NCI-H187 treated with DMSO at 0.1 percent for 48 hours (cell line): ENCODE results near the gene SLC15A2.
"Not testable (repeated sequence)": the region's sequence is repeated elsewhere in the genome, so short reads cannot be mapped to it uniquely, and the experiment has no call there.

Experiments
- DNase-seq: peaks from one replicate; lab custom pipeline; 2025; lab: John Stamatoyannopoulos, UW

The SLC15A2 gene, protein sequence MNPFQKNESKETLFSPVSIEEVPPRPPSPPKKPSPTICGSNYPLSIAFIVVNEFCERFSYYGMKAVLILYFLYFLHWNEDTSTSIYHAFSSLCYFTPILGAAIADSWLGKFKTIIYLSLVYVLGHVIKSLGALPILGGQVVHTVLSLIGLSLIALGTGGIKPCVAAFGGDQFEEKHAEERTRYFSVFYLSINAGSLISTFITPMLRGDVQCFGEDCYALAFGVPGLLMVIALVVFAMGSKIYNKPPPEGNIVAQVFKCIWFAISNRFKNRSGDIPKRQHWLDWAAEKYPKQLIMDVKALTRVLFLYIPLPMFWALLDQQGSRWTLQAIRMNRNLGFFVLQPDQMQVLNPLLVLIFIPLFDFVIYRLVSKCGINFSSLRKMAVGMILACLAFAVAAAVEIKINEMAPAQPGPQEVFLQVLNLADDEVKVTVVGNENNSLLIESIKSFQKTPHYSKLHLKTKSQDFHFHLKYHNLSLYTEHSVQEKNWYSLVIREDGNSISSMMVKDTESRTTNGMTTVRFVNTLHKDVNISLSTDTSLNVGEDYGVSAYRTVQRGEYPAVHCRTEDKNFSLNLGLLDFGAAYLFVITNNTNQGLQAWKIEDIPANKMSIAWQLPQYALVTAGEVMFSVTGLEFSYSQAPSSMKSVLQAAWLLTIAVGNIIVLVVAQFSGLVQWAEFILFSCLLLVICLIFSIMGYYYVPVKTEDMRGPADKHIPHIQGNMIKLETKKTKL

DNA sequence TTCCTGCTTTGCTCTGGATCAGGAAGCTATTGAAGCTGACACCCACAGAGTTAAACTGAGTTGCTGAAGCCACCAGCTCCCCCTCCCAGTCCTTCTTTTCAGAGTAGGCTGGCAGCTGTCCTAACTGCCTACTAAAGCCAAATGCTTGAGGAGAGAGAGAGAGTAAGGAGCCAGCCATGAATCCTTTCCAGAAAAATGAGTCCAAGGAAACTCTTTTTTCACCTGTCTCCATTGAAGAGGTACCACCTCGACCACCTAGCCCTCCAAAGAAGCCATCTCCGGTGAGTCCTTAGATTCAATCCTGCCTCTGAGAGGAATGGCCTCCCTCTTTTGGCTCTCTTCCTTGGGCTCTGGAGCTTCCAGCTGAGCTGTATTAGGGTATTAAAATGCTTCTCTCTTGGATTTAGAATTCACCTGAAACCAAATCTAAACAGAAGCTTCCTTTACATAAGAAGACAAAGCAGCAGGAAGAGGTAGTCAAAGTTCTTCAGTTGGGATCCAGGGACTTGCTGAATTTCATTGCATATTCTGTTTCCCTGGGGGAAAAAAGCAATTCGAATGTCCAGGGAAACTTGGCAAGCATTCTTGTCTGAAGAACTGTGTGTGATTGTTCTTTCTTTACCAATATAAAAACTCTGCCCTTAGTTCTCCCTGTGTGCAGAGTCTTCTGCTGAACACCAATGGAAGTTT is at the start of gene SLC15A2:
Gene SLC15A2 (plus strand): TSS at position 101 of the 690 bp plus-strand sequence. CDS start 76 bp downstream, at position 177.
- no peak for DNase-seq

DNA sequence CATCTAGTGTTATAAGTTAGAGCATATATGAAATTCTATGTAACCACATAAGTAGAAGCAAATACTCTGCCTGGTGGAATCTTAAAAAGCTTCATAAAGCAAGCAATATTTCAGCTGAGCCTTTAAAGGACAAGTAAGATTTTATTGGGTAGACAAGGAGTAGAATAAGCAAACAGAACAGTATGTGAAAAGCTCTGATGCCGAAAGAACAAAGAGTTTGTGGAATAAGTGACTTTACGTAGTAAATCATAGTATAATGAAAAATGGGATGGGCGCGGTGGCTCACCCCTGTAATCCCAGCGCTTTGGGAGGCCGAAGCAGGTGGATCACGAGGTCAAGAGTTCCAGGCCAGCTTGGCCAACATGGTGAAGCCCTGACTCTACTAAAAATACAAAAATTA is 49.3 kb upstream of the SLC15A2 start:
- DNase-seq, result no peak

DNA sequence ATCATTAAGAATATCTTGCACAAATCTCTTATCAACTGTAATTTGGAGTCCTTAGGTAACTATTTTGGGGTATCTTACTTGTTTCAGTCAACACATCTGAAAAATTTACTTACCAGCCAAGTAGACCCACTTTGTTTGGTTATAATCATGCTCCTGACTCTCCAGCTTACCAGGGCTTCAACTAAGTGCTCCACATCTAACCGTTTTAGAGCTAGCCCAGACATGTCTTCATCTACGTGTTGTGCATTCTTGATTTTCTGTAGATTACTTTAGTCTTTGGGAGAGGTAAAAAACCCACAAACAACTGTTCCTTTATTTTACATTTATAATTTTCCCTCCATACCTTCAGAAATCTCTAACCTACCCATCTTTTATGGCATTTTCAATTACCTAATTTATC is 41.9 kb upstream of the SLC15A2 start:
- no peak for DNase-seq

DNA sequence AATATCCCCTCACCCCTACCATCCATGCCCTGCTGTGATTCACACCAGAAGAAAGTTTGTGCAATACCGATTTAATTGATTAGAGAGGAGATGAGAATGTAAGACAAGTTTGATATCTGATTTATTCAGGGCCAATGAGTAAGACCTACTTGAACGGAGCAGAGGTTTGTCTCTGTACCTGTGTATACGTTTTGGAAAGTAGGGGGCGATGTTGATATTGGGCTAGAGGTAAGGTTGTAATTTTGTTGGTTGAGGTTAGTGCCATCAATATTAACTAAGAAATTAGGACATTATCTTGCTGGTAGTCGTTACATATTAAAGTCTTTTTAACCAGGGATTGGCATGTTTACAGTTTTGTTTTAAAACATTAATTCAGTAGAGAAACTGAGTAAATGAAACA is 38.6 kb upstream of the SLC15A2 start:
- no peak for DNase-seq

DNA sequence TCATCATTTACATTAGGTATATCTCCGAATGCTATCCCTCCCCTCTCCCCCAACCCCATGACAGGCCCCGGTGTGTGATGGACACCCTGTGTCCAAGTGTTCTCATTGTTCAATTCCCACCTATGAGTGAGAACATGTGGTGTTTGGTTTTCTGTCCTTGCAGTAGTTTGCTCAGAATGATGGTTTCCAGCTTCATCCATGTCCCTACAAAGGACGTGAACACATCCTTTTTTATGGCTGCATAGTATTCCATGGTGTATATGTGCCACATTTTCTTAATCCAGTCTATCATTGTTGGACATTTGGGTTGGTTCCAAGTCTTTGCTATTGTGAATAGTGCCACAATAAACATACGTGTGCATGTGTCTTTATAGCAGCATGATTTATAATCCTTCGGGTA is 36.4 kb upstream of the SLC15A2 start:
- DNase-seq, result not testable (repeated sequence)

DNA sequence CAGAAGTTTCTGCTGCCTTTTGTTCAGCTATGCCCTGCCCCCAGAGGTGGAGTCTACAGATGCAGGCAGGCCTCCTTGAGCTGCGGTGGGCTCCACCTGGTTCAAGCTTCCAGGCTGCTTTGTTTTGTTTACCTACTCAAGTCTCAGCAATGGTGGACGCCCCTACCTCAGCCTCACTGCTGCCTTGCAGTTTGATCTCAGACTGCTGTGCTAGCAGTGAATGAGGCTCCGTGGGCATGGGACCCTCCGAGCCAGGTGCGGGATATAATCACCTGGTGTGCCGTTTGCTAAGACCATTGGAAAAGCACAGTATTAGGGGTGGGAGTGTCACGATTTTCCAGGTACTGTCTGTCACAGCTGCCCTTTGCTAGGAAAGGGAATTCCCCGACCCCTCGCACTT is 31.0 kb upstream of the SLC15A2 start:
- not testable (repeated sequence) for DNase-seq

DNA sequence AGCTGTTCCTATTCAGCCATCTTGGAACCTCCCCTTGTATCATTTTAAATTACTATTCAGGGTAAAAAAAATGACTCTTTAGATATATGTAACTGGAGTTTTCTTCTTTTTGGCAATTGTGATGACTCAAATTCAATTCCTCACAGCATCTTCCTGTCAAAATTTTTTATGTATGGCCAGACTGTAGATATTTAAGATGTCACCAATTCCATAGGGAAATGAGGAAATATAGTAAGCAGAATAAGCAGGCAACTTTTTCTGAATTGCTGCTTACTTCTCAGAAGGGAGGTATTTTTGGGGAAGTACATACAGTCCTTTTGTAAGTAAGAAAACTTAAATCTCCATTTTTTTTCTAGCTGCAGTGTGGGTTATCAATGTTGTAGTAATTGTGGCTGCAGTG is 30.4 kb upstream of the SLC15A2 start:
- DNase-seq, result no peak

DNA sequence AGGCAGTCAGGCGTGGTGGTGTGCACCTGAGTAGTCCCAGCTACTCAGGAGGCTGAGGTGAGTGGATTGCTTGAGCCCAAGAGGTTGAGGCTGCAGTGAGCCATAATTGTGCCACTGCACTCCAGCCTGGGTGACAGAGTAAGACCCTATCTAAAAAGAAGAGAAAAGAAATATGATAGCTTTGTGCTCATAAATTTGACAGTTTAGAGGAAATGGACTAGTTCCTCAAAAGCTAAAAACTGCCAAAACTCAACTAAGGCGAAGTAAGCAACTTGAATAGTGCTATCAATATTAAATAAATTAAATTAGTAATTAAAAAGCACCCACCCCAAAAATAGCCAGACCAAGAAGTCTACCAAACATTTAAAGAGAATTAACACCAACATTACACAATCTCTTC is 24.5 kb upstream of the SLC15A2 start:
- no peak for DNase-seq

DNA sequence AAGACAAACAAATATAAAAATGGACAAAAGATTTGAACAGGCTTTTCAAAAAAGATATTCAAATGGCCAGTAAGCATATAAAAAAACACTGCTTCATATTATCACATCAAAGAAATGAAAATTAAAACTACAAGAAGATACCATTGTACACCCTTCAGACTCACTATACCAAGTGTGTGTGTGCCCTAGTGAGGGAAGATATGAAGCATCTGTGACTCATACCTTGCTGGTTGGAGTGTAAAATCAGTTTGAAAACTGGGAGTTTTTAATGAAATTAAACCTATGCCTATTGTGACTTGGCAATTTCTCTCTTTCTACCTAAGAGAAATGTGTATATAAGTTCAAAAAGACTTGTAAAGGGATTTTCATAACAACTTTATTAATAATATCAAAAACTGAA is 23.5 kb upstream of the SLC15A2 start:
- no peak for DNase-seq

DNA sequence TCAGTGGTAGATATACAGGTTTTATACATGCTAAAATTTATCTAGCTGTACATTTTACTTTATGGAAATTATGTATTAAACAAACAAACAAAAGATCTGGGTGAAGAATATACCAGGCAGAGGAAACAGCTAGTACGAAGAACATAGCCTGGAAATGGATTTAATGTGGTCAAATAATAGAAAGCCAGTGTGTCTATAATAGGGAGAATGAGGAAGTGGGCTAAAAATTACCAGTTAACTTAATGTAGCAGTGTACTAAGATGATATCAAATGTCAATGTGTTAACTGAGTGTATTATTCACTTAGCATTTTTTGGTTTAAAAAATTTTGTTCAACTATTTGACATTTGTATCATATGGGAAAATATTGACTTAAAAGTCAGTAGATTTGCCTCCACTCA is 22.8 kb upstream of the SLC15A2 start:
- no peak for DNase-seq

DNA sequence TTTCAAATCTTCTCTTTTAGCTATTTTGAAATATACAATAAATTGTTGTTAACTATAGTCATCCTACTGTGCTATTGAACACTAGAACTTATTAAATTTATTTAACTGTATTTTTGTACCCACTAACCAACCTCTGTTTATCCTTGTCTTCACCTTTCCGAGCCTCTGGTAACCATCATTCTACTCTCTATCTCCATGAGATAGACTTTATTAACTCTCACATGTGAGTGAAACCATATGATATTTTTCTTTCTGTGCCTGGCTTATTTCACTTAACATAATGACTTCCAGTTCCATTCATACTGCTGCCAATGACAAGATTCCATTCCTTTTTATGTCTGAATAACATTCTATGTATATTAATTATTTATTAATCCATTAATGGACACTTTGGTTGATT is 15.8 kb upstream of the SLC15A2 start:
- no peak for DNase-seq

DNA sequence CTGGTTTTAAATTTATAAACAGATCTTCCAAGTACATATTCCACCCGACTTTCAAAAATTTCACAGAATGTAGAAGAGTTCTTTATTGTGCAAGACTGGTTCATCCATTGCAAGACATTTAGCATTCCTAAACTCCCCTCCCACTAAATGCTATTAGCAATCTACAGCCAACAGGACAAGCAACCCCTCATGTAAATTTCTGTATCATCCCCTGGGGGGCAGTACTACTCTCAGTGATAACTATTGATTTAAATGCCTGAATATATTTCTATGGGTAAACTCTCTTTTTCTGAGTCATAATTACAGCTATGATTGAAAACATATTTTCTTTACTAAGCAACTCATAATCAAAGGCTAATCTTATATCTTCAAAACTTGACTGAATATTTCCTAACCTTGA is 10.7 kb upstream of the SLC15A2 start:
- no peak for DNase-seq

DNA sequence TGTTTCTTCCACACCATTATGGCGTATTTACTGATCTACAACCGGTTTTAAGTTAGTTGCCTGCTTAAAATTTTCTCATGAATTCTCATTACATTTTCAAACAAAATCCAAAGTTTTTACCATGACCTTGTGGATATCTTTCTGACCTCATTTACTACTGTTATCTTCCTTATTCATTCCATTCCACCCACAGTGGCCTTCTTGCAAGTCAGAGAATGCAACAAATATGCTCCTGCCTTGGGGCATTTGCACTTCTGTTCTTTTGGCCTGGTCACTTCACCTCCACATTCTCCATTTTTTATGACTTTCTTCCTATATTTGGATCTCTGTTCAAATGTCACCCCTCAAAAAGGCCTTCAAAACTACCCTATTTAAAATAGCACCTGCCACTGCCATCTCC is 8.8 kb upstream of the SLC15A2 start:
- no peak for DNase-seq

DNA sequence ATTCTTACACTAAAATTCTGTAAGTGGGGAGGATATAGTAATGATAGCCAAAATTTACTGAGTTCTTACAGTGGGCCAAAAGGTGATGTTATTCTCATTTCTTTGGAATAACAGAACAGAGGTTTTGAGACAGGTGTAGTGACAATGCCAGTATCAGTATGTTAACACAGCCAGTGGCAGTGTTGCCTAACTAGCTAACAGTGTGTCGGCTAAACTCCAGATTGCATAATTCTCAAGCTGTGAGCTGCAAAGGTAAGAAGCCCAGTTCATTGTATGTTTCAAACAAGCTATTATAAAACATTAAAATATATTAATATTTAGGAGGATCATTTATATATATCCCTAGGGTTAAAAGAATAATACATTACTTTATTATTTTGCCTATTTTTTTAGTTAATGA is 920 bp downstream of the SLC15A2 start:
- no peak for DNase-seq

DNA sequence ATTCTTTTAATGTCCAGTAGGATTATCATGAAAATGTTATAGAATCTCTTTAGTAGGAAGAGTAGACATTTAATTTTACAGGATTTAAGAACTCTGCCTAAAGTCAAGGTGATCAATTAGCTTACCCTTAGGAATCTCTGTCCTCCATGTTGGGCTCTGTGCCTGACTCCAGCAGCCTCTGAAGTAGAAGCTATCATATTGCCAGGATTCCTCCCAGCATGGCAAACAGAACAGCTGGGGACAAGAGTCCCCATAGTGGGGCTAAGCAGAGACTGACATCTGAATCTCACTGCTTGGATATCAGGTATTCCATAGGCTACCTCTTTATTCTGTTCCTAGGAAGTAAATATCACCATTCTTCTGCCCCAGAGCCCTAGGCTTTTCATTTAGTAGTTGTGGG is 1.5 kb downstream of the SLC15A2 start:
- DNase-seq, result no peak

DNA sequence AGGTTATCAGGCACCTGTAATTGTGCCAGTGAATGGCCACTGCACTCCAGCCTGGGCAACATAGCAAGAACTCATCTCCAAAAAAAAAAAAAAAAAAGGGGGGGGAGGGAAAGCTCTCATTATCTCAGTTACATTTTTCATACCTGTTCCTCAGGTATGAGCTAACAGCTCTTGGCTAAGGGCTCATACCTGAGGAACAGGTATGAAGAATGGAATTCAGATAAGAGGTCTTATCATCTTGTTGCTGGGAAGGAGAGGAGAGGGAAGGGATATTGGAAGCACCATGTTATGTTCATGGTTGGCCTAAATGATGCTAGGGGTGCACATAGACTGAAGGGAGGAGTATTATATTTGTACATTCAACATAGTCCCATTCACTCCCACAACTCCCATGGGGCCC is 2.6 kb downstream of the SLC15A2 start:
- DNase-seq, result no peak

DNA sequence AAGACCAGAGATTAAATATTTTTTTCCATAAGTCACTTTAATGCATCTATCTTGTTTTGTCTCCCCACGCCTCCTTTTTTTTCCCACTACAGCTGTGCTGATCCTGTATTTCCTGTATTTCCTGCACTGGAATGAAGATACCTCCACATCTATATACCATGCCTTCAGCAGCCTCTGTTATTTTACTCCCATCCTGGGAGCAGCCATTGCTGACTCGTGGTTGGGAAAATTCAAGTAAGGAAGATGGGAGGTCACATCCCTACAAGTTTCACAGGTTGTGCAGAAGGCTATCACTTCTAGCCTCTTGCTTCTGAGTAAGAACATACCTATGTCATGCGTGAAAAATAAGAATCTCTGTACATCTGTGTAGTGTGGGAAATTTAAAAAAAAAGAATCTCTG is 3.1 kb downstream of the SLC15A2 start:
- DNase-seq, result no peak

DNA sequence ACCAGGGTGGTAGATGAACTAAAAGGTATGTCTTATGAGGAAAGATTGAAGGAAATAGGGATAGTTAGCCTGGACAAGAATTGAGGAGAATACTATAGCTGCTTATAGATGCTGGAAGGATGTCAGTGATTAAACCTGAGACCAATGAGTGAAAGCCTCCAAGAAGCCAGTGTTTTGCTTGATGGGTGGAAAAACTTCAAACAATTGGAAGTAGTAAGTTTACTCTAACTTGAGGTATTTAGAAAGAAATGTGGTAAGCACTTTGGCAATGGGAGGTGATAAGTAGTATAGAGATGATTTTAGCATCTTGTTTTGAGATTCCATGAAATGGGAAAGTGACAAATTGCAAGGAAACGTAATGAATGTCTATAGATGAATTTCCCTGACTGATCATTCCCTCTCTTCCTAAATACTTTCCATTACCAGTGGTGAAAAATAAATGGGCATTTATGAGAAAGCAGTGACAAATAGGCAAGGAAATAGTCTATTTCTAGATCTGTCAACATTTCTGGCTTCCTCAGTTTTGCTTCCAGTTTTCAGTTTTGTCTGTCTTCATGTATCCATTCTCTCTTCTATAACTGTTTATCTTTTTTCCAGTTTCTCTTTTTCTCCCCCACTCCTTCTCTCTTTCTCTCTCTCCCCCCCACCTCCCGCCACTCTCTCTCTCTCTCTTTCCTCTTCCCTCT is 19.2 kb downstream of the SLC15A2 start:
- no peak for DNase-seq

DNA sequence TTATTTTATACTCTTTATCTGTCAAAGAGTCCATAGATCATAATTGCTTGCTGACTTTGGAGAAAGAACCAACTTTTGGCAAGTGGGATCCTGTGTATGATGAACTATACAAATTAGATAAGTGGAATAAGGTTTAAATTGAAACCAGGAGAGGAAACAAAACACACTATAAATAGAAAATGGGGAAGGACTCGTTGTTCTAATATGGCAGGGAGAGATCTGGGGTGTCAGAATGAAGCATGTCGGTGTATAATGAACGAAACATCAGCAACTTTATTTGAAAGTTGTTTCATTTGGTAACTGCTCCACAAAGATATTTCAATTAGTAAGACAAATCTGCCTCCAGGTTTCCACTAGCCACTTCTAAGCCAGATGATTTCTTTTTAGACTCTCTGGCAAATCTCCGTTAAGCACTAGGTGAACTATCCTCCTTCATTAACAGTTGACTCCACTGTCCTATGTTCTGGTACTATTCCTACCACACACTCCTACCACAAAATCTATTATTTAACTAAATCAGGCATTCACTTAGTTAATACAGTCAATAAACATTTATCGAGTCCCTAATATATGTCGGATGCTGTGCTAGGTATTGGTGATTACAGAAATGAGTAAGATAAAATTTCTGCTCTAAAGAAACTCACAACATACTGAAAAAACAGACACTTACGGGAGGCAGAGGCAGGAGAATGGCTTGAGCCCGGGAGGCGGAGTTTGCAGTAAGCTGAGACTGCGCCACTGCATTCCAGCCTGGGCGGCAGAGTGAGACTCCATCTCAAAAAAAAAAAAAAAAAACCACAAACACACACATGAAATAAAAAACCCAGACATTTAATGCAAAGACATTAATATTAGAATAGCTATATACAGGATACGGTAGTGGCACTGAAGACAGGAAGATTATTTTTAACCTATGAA is 20.1 kb downstream of the SLC15A2 start:
- DNase-seq, result no peak

DNA sequence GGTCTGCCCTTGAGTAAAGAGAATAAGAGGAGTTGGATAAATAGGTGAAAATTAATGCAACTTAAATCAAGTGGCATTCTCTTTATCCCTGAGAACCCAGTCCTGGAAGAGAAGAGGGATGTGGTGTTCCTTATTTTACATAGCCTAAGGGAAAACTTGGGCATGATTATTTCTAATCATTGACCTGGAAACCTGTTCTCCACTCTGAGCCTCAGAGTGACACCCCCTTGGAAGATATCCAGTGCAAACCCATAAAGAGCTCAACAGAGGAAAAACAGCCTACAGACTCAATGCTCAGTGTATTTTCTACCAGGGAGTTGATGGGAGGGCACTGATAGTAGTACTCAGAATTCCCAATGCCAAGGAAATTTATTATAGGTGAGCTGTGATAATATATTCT is 22.0 kb downstream of the SLC15A2 start:
- DNase-seq, result no peak

DNA sequence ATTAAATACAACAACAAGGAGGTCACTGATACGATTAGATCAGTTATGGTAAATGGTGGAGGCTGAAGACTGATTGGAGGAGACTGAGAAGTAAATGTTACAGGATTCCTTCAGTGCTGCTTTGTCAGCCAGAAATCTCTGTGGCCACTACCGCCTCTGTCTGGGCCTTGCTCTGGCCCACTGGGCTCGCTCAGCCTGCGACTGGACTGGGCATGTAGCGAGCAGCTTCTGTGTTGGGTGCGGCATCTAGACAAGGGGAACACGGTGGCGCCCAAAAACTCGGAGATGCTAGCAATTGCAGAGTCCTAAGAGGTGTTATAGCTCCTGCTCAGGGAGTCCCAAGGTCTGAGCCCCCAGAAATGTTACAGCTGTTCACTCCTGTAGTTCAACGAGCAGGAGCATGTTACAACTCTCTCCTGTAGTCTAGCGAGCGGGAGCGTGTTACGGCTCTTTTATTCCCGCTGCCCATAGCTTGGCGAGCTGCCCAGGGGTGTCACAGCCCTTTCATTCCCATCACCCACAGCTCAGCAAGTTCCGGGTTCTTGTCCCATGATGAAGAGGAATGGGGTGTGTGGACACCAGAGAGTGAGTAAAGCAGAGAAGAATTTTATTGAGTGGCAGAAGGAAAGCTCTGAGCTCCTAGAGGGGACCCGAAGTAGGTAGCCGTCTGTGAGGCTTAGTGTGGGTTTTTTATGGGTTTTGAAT is 24.7 kb downstream of the SLC15A2 start:
- DNase-seq, result no peak
